Measurements from ENCODE around the gene MOCS1. TPM values are rescaled to one million over a fixed set of nuclear protein-coding genes. Genes with fewer than 3 reads are reported as not detected.

Gene MOCS1
- total and polyA plus RNA-seq, 9 donors, result 4.5 to 7.6 (median 5.8) TPM

- WGBS (ENCODE audit: insufficient coverage), result 97% methylated on average over 4 of the region's 5 CpGs
- no peaks in the 10 kb centered on the region for H3K27me3 ChIP-seq (ENCODE audit: control insufficient read depth, insufficient read depth, low read length)
- H3K27ac ChIP-seq (ENCODE audit: low read length), result no peak overlapping the region
- H3K36me3 ChIP-seq (ENCODE audit: control insufficient read depth, insufficient read depth, low read length), result peaks cover 24% of the 10 kb centered on the region
- no peak for DNase-seq
- no peaks in the 10 kb centered on the region for H3K9me3 ChIP-seq (replicated peaks; ENCODE audit: control insufficient read depth, low read depth, low read length)
- no peaks in the 10 kb centered on the region for H3K4me1 ChIP-seq (ENCODE audit: control insufficient read depth, insufficient read depth, low read length)
- H3K4me3 ChIP-seq (ENCODE audit: low read length), result no peak overlapping the region
Observed at GRCh38 chr6:39915866-39916265, 18.4 kb downstream of the MOCS1 start.

- no peaks in the 10 kb centered on the region for H3K4me1 ChIP-seq (ENCODE audit: control insufficient read depth, insufficient read depth, low read length)
- H3K36me3 ChIP-seq (ENCODE audit: control insufficient read depth, insufficient read depth, low read length), result peaks cover 24% of the 10 kb centered on the region
- 86% methylated on average over 3 of the region's 3 CpGs for WGBS (ENCODE audit: insufficient coverage)
- H3K4me3 ChIP-seq (ENCODE audit: low read length), result no peak overlapping the region
- no peak for DNase-seq
- no peaks in the 10 kb centered on the region for H3K9me3 ChIP-seq (replicated peaks; ENCODE audit: control insufficient read depth, low read depth, low read length)
- no peak overlapping the region for H3K27ac ChIP-seq (ENCODE audit: low read length)
- no peaks in the 10 kb centered on the region for H3K27me3 ChIP-seq (ENCODE audit: control insufficient read depth, insufficient read depth, low read length)
Observed at GRCh38 chr6:39914239-39914638, 20.0 kb downstream of the MOCS1 start.

- no peak overlapping the region for H3K27ac ChIP-seq (ENCODE audit: low read length)
- WGBS (ENCODE audit: insufficient coverage), result 93% methylated on average over 8 of the region's 12 CpGs
- H3K9me3 ChIP-seq (replicated peaks; ENCODE audit: control insufficient read depth, low read depth, low read length), result no peaks in the 10 kb centered on the region
- no peaks in the 10 kb centered on the region for H3K4me1 ChIP-seq (ENCODE audit: control insufficient read depth, insufficient read depth, low read length)
- DNase-seq, result no peak
- no peaks in the 10 kb centered on the region for H3K27me3 ChIP-seq (ENCODE audit: control insufficient read depth, insufficient read depth, low read length)
- no peak overlapping the region for H3K4me3 ChIP-seq (ENCODE audit: low read length)
- H3K36me3 ChIP-seq (ENCODE audit: control insufficient read depth, insufficient read depth, low read length), result peaks cover 24% of the 10 kb centered on the region
Observed at GRCh38 chr6:39913391-39913916, 20.8 kb downstream of the MOCS1 start.

- Histone ChIP-seq H3K9me3 (replicated peaks; ENCODE audit: control insufficient read depth, low read depth, low read length) (no peaks in the 10 kb centered on the region), H3K27ac (ENCODE audit: low read length) (no peak overlapping the region), H3K27me3 (ENCODE audit: control insufficient read depth, insufficient read depth, low read length) (no peaks in the 10 kb centered on the region), H3K36me3 (ENCODE audit: control insufficient read depth, insufficient read depth, low read length) (peaks cover 24% of the 10 kb centered on the region), H3K4me3 (ENCODE audit: low read length) (no peak overlapping the region), H3K4me1 (ENCODE audit: control insufficient read depth, insufficient read depth, low read length) (no peaks in the 10 kb centered on the region)
- DNase-seq, result no peak
- no CpG with 5 or more reads among the region's 4 CpGs for WGBS (ENCODE audit: insufficient coverage)
Observed at GRCh38 chr6:39912446-39912845, 21.8 kb downstream of the MOCS1 start.

DNA sequence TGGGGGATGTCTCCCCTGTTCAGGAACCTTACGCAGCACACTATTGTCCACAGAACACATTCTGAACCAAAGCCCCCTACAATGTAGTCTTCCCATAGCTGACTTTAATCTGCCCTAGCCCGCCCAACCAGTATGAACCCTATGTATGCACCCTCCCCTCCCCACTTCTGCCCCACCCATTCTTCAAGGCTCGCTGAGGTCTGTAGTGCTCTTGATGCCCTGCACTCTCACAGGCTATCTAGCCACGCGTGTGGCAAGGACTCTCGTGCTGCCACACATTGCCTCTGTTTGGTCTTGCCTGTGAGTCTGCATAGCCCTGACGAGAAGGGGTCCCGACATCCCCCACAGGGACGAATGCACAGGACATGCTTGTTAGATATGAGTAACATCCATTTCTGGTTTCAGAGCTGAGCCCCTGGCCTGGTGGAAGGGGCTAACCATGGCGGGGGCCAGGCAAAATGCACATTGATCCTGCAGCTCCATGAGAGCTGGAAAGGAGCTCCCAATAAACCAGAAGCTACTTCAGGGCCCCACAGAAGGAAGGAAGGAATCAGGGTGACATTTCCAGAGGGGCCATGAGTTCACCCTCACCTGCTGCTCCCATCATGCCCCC, 22.6 kb downstream of the MOCS1 start:
- Histone ChIP-seq H3K4me3 (ENCODE audit: low read length) (no peak overlapping the region), H3K27ac (ENCODE audit: low read length) (no peak overlapping the region), H3K9me3 (replicated peaks; ENCODE audit: control insufficient read depth, low read depth, low read length) (no peaks in the 10 kb centered on the region), H3K4me1 (ENCODE audit: control insufficient read depth, insufficient read depth, low read length) (no peaks in the 10 kb centered on the region), H3K36me3 (ENCODE audit: control insufficient read depth, insufficient read depth, low read length) (peaks cover 29% of the 10 kb centered on the region), H3K27me3 (ENCODE audit: control insufficient read depth, insufficient read depth, low read length) (no peaks in the 10 kb centered on the region)
- no peak for DNase-seq
- 98% methylated on average over 10 of the region's 10 CpGs for WGBS (ENCODE audit: insufficient coverage)

- H3K36me3 ChIP-seq (ENCODE audit: control insufficient read depth, insufficient read depth, low read length), result peaks cover 29% of the 10 kb centered on the region
- H3K27ac ChIP-seq (ENCODE audit: low read length), result no peak overlapping the region
- WGBS (ENCODE audit: insufficient coverage), result 100% methylated on average over 1 of the region's 2 CpGs
Observed at GRCh38 chr6:39910744-39911143, 23.5 kb downstream of the MOCS1 start.

DNA sequence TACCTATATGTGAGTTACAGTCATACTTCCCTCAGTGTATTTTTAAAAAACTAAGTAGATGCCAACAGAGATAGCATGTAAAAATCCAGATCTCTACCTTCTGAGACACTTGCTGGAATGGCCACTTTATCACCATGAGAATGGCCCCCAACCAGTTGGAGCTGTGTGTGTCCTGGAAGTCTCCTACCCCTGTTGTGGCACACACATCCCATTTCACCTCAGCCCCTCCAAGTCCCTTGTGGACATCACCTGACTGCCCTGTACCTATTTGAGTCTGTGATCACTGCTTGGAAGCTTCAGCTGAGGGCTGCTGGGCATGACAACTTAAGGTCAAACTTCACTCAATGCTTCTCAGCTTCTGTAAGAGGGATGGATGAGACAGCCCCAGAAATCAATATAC, 24.1 kb downstream of the MOCS1 start:
- no peak for DNase-seq
- Histone ChIP-seq H3K27ac (ENCODE audit: low read length) (no peak overlapping the region), H3K4me3 (ENCODE audit: low read length) (no peak overlapping the region), H3K9me3 (replicated peaks; ENCODE audit: control insufficient read depth, low read depth, low read length) (no peaks in the 10 kb centered on the region), H3K36me3 (ENCODE audit: control insufficient read depth, insufficient read depth, low read length) (peaks cover 26% of the 10 kb centered on the region), H3K4me1 (ENCODE audit: control insufficient read depth, insufficient read depth, low read length) (no peaks in the 10 kb centered on the region), H3K27me3 (ENCODE audit: control insufficient read depth, insufficient read depth, low read length) (no peaks in the 10 kb centered on the region)

More at GRCh38 chr6:39910744-39911143, 23.5 kb downstream of the MOCS1 start:
- H3K9me3 ChIP-seq (replicated peaks; ENCODE audit: control insufficient read depth, low read depth, low read length), result no peaks in the 10 kb centered on the region
- H3K27me3 ChIP-seq (ENCODE audit: control insufficient read depth, insufficient read depth, low read length), result no peaks in the 10 kb centered on the region
- no peak for DNase-seq
- H3K4me3 ChIP-seq (ENCODE audit: low read length), result no peak overlapping the region
- no peaks in the 10 kb centered on the region for H3K4me1 ChIP-seq (ENCODE audit: control insufficient read depth, insufficient read depth, low read length)

- H3K9me3 ChIP-seq (replicated peaks; ENCODE audit: control insufficient read depth, low read depth, low read length), result no peaks in the 10 kb centered on the region
- no peaks in the 10 kb centered on the region for H3K27me3 ChIP-seq (ENCODE audit: control insufficient read depth, insufficient read depth, low read length)
- DNase-seq, result no peak
- H3K4me3 ChIP-seq (ENCODE audit: low read length), result no peak overlapping the region
- H3K27ac ChIP-seq (ENCODE audit: low read length), result no peak overlapping the region
- peaks cover 26% of the 10 kb centered on the region for H3K36me3 ChIP-seq (ENCODE audit: control insufficient read depth, insufficient read depth, low read length)
- WGBS (ENCODE audit: insufficient coverage), result 100% methylated on average over 3 of the region's 5 CpGs
- no peaks in the 10 kb centered on the region for H3K4me1 ChIP-seq (ENCODE audit: control insufficient read depth, insufficient read depth, low read length)
Observed at GRCh38 chr6:39909701-39910100, 24.6 kb downstream of the MOCS1 start.

DNA sequence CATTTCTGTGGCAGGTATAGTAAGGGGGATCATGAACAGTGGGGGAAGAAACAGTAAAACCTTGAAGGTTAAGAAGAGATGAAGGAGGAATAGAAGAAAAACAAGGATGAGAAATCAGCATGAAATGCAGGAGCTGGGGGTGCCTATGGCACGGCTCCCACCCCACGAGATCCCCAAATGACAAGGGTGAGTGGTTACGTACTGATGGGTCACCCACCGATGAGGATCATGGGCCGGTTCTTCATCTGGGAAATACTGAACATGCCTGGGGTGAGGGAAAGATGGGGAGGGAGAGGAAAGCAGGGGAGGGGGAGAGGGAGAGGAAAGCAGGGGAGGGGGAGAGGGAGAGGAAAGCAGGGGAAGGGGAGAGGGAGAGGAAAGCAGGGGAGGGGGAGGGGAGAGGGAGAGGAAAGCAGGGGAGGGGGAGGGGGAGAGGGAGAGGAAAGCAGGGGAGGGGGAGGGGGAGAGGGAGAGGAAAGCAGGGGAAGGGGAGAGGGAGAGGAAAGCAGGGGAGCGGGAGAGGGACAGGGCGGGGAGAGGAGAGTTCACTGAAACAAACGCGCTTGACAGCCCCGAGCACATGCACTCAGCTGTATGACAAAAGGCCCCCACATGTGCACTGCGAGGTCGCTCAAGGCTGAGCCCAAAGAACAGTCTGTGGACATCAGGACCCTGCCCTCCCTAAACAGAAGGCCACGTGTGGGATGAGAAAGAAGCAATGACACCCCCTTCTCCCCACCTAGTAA, 25.3 kb downstream of the MOCS1 start:
- Histone ChIP-seq H3K27me3 (ENCODE audit: control insufficient read depth, insufficient read depth, low read length) (no peaks in the 10 kb centered on the region), H3K27ac (ENCODE audit: low read length) (no peak overlapping the region), H3K9me3 (replicated peaks; ENCODE audit: control insufficient read depth, low read depth, low read length) (no peaks in the 10 kb centered on the region), H3K4me1 (ENCODE audit: control insufficient read depth, insufficient read depth, low read length) (no peaks in the 10 kb centered on the region), H3K4me3 (ENCODE audit: low read length) (no peak overlapping the region), H3K36me3 (ENCODE audit: control insufficient read depth, insufficient read depth, low read length) (peaks cover 30% of the 10 kb centered on the region)
- WGBS (ENCODE audit: insufficient coverage), result 83% methylated on average over 12 of the region's 13 CpGs
- DNase-seq, result no peak

GRCh38 chr6:39907871-39908575, 26.2 kb downstream of the MOCS1 start:
- WGBS (ENCODE audit: insufficient coverage), result 78% methylated on average over 1 of the region's 5 CpGs
- Histone ChIP-seq H3K4me1 (ENCODE audit: control insufficient read depth, insufficient read depth, low read length) (no peaks in the 10 kb centered on the region), H3K27ac (ENCODE audit: low read length) (no peak overlapping the region), H3K27me3 (ENCODE audit: control insufficient read depth, insufficient read depth, low read length) (no peaks in the 10 kb centered on the region), H3K4me3 (ENCODE audit: low read length) (no peak overlapping the region), H3K36me3 (ENCODE audit: control insufficient read depth, insufficient read depth, low read length) (peaks cover 34% of the 10 kb centered on the region), H3K9me3 (replicated peaks; ENCODE audit: control insufficient read depth, low read depth, low read length) (no peaks in the 10 kb centered on the region)
- no peak for DNase-seq
